AG04449 (cell line): ENCODE measurements around the gene SMYD3.

ENCODE experiments used
- CTCF ChIA-PET: fragments of 350-600 bp; formaldehyde crosslinking; extraction: SDS; loops from one replicate; lab custom pipeline; 2021; ENCODE audit warnings: antibody characterized with exemption; lab: Yijun Ruan, JAX
- POLR2A ChIA-PET: fragments of 400-600, 350-600 bp; formaldehyde crosslinking; extraction: SDS; loops from one replicate; lab custom pipeline; 2020; ENCODE audit warnings: antibody characterized with exemption, inconsistent platforms; lab: Yijun Ruan, JAX
- DNase-seq: peaks from one replicate; pipeline ENCODE4 v3.0.0-alpha.2; 2010; ENCODE audit warnings: low read depth, low spot score
- H3K4me3 ChIP-seq: 2 replicates; pipeline ENCODE4 v1.5.1; 2011; ENCODE audit warnings: low read depth, mild to moderate bottlenecking, control low read depth, low read length
- TF ChIP-seq, protein P1 (sequence below): IDR thresholded peaks from one replicate; pipeline ENCODE4 v1.5.1; 2011; ENCODE audit warnings: mild to moderate bottlenecking, moderate library complexity, low read length, control low read depth, inconsistent platforms; ENCODE audit not compliant: insufficient read depth; ENCODE audit errors: missing control alignments

Gene SMYD3

DNA sequence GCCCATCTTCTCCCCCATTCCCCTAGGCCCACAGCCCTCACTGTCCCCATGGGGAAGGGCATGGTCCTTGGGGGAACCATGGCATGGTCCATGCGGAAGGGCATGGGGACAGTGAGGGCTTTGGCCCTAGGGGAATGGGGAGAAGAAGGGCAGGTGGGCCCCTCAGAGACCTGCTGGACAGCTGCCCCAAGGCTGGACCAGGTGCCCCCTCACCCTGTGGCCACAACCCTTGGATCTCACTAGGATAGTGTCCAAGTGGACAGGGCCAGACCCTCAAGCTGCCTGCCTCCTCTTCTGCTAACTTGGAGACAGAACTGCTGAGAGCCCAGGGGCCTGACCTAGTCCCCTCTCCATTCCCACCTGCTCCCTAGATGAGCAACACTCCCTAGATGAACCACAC is 12.4 kb upstream of the SMYD3 start:
- TF ChIP-seq, protein P1, sequence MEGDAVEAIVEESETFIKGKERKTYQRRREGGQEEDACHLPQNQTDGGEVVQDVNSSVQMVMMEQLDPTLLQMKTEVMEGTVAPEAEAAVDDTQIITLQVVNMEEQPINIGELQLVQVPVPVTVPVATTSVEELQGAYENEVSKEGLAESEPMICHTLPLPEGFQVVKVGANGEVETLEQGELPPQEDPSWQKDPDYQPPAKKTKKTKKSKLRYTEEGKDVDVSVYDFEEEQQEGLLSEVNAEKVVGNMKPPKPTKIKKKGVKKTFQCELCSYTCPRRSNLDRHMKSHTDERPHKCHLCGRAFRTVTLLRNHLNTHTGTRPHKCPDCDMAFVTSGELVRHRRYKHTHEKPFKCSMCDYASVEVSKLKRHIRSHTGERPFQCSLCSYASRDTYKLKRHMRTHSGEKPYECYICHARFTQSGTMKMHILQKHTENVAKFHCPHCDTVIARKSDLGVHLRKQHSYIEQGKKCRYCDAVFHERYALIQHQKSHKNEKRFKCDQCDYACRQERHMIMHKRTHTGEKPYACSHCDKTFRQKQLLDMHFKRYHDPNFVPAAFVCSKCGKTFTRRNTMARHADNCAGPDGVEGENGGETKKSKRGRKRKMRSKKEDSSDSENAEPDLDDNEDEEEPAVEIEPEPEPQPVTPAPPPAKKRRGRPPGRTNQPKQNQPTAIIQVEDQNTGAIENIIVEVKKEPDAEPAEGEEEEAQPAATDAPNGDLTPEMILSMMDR, result no peak
- CTCF ChIA-PET, result interaction anchor here (1.0 kb wide), 1 partner anchor 22 kb away, joined by 6 read pairs; no protein-coding TSS in a partner anchor
- POLR2A ChIA-PET, result no interaction called here
- H3K4me3 ChIP-seq, result no peak overlapping the region
- DNase-seq, result no peak

DNA sequence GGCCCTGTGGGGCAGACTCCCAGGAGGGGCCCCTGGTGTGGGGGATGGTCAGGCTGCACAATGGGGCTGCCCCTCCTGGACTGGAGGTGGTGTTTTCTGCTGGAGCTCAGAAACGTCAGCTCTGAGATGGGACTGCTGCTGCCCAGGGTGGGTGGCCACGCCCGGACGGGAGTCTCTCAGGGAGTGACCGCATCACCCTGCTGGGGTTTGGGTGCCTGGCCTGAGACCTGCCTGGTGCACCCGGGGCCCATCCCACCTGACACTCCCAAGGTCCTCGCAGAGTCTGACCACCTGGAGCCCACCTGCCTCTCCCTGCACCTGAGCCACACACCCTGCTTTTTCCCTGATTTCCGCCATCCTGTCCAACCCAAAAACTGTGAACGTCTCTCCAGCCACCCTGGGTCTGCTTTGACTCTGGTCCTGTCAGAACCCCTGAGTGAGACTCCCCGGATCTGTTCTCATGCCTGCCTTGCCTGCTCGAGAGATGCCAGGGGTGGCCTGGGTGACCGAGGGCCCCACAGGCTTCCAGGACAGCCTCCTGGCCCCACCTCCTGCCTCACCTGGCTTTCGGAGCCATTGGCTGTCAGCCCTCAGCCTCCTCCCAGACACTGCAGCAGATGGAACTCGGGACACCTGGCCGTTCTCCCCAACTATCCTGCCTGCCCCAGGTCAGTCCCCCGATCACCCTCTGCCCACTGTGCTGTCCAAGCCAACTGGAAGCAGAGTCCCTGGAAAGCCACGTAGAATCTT is 11.6 kb upstream of the SMYD3 start:
- H3K4me3 ChIP-seq, result no peak overlapping the region
- ChIA-PET POLR2A (no interaction called here), CTCF (interaction anchor here (1.0 to 1.4 kb wide), 2 partner anchors 21 kb away, joined by 4 to 6 read pairs; no protein-coding TSS in a partner anchor)
- TF ChIP-seq, protein P1, result no peak
- DNase-seq, result no peak

DNA sequence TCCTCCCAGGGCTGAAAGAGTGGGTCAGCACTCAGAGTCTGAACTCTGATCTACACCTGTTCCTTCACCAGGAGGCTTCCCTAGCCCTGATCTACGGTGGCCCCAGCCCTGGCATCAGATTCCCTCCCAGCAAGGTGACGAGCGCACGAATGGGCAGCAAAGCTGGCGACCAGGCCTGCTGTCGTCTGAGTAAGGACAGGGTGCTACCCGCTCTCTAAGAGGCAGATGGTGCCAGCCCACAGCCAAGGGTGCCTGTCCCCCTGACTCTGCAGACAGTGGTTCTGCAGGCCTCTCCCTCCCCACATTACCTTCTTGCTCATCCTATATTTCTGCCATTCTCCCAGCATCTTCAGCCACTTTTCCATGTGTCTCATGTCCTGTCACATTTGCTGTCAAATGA is 10.3 kb upstream of the SMYD3 start:
- CTCF ChIA-PET, result interaction anchor here (1.4 kb wide), 1 partner anchor 19 kb away, joined by 4 read pairs; no protein-coding TSS in a partner anchor
- DNase-seq, result no peak
- TF ChIP-seq, protein P1, result no peak
- H3K4me3 ChIP-seq, result no peak overlapping the region
- POLR2A ChIA-PET, result interaction anchor here (0.7 kb wide), 1 partner anchor 820 kb away, joined by 3 read pairs; no protein-coding TSS in a partner anchor

DNA sequence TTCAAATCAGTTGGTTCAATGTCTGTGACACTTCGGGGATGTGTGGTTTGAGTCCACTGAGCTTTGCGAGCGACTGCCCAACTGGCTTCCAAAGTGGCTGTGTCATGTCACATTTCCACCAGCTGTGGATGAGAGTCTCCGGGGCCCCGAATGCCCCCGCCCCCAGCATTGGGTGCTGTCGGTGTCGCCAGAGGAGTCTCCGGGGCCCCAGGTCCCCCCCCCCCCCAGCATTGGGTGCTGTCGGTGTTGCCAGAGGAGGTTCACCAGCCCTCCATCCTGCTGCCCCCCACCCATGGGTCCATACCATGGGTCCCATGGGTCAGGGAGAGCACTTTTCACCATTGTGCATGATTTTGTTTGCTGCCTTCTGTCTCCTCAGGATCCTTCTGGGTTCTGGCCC is 9.0 kb upstream of the SMYD3 start:
- CTCF ChIA-PET, result no interaction called here
- POLR2A ChIA-PET, result no interaction called here
- TF ChIP-seq, protein P1, result no peak
- no peak for DNase-seq
- H3K4me3 ChIP-seq, result no peak overlapping the region

DNA sequence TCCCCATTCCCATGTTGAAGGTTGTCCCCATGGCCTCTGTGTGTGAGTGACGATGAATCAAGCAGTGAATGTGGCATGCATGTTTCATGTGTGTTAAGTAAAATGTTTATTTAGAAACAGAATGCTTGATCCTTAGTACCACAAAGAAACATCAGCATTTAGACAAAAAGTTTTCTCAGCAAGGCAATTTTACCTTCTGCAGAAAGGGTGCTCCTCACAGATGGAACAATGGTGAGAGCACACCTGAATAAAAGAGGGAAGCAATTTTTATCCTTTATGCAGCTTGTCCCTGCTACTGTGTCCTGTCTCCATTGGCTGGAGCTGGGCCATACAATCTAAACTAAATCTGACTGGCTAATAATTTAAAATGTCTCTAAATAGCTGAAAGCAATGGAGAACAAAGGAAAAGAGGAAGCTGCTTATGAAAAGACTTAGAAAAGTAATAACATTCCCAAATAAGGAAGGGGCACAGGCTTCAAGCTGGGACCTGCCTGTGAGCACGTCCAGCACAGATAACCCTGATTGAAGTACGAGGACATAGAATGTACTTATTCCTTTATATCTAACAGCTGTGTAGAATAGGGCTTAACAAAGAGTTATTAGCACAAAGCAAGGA is 8.4 kb upstream of the SMYD3 start:
- ChIA-PET CTCF (no interaction called here), POLR2A (no interaction called here)
- no peak overlapping the region for H3K4me3 ChIP-seq
- DNase-seq, result no peak
- TF ChIP-seq, protein P1, result no peak

DNA sequence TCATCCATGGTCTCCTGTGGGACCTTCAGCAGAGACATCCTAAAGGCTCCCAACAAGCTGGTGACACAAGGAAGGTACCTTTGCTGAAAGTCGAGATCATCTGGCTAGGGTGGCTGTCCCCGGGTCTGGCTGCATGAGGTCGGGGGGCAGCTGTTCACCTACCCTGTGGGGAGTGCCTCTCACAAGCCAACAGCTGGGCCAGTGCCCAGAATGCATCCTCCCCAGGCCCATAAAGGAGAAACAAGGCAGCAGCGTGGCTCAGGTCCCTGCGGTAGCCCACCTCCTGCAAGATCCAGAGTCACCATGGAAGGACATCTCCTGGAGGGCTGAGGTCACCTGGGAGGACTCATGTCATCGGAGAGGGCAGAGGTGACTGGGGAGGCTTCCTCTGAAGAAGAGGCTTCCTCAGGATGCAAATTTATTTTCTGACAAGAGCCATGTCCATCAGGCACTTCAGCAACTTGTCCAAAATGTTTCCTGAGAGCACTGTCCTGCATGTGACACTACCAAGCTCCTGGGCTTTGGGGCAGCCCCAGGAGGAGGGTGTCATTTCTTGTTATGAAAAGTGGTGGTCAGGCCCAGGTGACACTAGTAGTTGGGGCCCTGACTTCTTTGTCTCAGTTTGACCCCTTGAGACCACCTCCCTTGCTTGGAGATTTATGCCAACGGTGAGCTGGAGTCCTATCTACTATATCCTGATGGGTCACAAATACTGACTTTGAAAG is 6.7 kb upstream of the SMYD3 start:
- TF ChIP-seq, protein P1, result no peak
- POLR2A ChIA-PET, result no interaction called here
- no peak overlapping the region for H3K4me3 ChIP-seq
- DNase-seq, result no peak
- CTCF ChIA-PET, result no interaction called here
